ENCODE results near the gene PI4K2A.

DNA sequence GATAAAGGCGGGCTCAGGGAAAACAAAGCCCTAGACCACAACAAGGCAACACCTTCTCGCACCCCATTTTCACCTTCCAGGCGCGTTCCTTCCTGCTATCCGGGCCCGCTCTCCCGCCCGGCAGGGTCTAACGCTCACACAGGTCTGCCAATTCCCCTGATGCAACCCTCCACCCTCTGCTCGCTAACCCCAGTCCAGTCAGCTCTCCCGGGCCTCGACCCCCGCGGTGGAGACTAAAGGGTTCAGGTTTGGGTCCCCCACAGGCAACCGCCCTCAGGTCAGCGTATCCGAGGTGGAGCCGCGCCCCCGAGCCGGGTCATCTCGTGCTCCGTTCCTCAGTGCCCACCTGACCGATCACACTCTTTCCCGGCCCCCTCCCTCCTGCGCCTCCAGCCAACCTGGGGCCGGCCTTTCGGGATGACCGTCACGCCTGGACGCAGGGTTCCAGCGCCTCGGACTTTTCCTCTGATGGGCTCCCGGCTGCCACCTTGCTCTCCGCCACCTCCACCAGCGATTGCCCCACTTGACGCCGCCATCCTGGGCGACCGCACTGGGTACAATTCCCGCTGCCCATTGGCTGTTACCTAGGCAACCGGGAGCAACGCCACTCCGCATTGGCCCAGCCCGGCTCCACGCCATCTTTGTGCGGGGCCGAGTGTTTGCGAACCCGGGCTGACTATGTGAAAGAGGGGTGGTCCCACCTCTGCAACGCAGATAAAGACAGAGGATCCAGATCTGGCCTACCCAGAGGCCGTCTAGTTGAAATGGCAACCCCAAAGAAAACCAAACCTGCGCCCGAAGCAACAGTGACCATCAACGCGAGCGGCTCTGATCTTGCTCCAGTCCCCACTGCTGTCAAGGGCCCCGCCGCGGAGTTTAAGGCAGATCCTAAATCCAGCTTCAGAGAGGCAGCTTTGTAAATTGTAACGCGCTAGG, 7.3 kb upstream of the PI4K2A start, which contains the start of gene MORN4:
- TF ChIP-seq, protein P1, sequence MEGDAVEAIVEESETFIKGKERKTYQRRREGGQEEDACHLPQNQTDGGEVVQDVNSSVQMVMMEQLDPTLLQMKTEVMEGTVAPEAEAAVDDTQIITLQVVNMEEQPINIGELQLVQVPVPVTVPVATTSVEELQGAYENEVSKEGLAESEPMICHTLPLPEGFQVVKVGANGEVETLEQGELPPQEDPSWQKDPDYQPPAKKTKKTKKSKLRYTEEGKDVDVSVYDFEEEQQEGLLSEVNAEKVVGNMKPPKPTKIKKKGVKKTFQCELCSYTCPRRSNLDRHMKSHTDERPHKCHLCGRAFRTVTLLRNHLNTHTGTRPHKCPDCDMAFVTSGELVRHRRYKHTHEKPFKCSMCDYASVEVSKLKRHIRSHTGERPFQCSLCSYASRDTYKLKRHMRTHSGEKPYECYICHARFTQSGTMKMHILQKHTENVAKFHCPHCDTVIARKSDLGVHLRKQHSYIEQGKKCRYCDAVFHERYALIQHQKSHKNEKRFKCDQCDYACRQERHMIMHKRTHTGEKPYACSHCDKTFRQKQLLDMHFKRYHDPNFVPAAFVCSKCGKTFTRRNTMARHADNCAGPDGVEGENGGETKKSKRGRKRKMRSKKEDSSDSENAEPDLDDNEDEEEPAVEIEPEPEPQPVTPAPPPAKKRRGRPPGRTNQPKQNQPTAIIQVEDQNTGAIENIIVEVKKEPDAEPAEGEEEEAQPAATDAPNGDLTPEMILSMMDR (conservative IDR thresholded peaks at IDR 0.05 in 1 of 2, IDR thresholded peaks at IDR 0.05 in 1 of 2; ENCODE audit: low read depth in 1 of 2, low read length in 2 of 2), result no peak
- TF ChIP-seq EZH2 (IDR thresholded peaks at IDR 0.05; ENCODE audit: low read length, missing control alignments), result no peak

Data from fibroblast of lung (primary cell).